NCI-H1417 treated with DMSO at 0.1 percent for 48 hours (cell line): ENCODE data around the gene MAPK8IP3.

ENCODE experiments used
- DNase-seq: peaks from one replicate; lab custom pipeline; 2025; lab: John Stamatoyannopoulos, UW

Gene MAPK8IP3

GRCh38 chr16:1705688-1706385 lies at the start of gene MAPK8IP3:
Gene MAPK8IP3, plus strand, starts transcription at chr16:1706195. Its CDS starts 145 bp downstream, at chr16:1706340.
- peak; percentile 71 for DNase-seq

- DNase-seq = no peak
These were observed 49.0 kb upstream of the MAPK8IP3 start for GRCh38 chr16:1656808-1657617.

GRCh38 chr16:1657841-1658240 lies 48.2 kb upstream of the MAPK8IP3 start:
- DNase-seq = no peak

GRCh38 chr16:1659031-1659430 lies 47.0 kb upstream of the MAPK8IP3 start:
- DNase-seq = no peak

- DNase-seq = no peak
These were observed 44.2 kb upstream of the MAPK8IP3 start for GRCh38 chr16:1661826-1662225.

GRCh38 chr16:1662543-1662942 lies 43.5 kb upstream of the MAPK8IP3 start:
- no peak for DNase-seq

GRCh38 chr16:1665829-1666228 lies 40.2 kb upstream of the MAPK8IP3 start:
- no peak for DNase-seq

- DNase-seq = no peak
These were observed 39.7 kb upstream of the MAPK8IP3 start for GRCh38 chr16:1666316-1666715.

- no peak for DNase-seq
These were observed 38.7 kb upstream of the MAPK8IP3 start for GRCh38 chr16:1667271-1667670.

GRCh38 chr16:1667916-1668315 lies 38.1 kb upstream of the MAPK8IP3 start:
- no peak for DNase-seq

GRCh38 chr16:1668612-1669319 lies 37.2 kb upstream of the MAPK8IP3 start:
- DNase-seq = no peak

- DNase-seq = no peak
These were observed 36.3 kb upstream of the MAPK8IP3 start for GRCh38 chr16:1669698-1670097.

GRCh38 chr16:1670371-1670770 lies 35.6 kb upstream of the MAPK8IP3 start:
- no peak for DNase-seq

- DNase-seq = no peak
These were observed 35.1 kb upstream of the MAPK8IP3 start for GRCh38 chr16:1670866-1671265.

GRCh38 chr16:1673424-1674151 lies 32.4 kb upstream of the MAPK8IP3 start:
- DNase-seq = no peak

- no peak for DNase-seq
These were observed 31.7 kb upstream of the MAPK8IP3 start for GRCh38 chr16:1674306-1674705.

GRCh38 chr16:1674751-1675664 lies 31.0 kb upstream of the MAPK8IP3 start:
- no peak for DNase-seq

- DNase-seq = no peak
These were observed 29.3 kb upstream of the MAPK8IP3 start for GRCh38 chr16:1676661-1677060.

GRCh38 chr16:1677339-1677738 lies 28.7 kb upstream of the MAPK8IP3 start:
- no peak for DNase-seq

GRCh38 chr16:1677942-1678499 lies 28.0 kb upstream of the MAPK8IP3 start, which contains the start of gene JPT2:
Gene JPT2, plus strand, starts transcription at chr16:1678279. Its CDS starts 34 bp downstream, at chr16:1678313.
- DNase-seq = peak; percentile 74
